Measurements from ENCODE around the gene GJC1. TPM values are rescaled to one million over a fixed set of nuclear protein-coding genes. Genes with fewer than 3 reads are reported as not detected.

GJC1 gene
- 27.9 to 34.7 TPM (median 33.1 TPM) in 5 replicates for total RNA-seq (2022; extraction: Qiagen RNA extraction)

GRCh38 chr17:44829523-44830358, at the start of gene GJC1:
GJC1 (minus strand) TSS chr17:44830287; CDS start chr17:44805817, 24,470 bp downstream.

GRCh38 chr17:44847586-44847985, 17.5 kb upstream of the GJC1 start, which contains the start of gene HIGD1B:
HIGD1B (plus strand) TSS chr17:44847883; CDS start chr17:44848153, 270 bp downstream.

GRCh38 chr17:44758414-44759085, 71.5 kb downstream of the GJC1 start, which contains the start of gene ADAM11:
ADAM11 (plus strand) TSS chr17:44758988; CDS start chr17:44759200, 212 bp downstream.

Other genes starting within 250 kb of the GJC1 start
- 2.4 to 3.6 TPM (median 3.4 TPM) in 5 replicates for gene MEIOC, start 173.8 kb downstream of the GJC1 start, total RNA-seq (2022; extraction: Qiagen RNA extraction)
- gene CCDC43, start 140.5 kb downstream of the GJC1 start, total RNA-seq (2022; extraction: Qiagen RNA extraction) = 24.0 to 40.5 TPM (median 28.2 TPM) in 5 replicates
- 26.4 to 31.7 TPM (median 29.2 TPM) in 5 replicates for gene DBF4B, start 121.6 kb downstream of the GJC1 start, total RNA-seq (2022; extraction: Qiagen RNA extraction)
- 1.5 to 2.8 TPM (median 2.2 TPM) in 5 replicates for gene ADAM11, start 71.3 kb downstream of the GJC1 start, total RNA-seq (2022; extraction: Qiagen RNA extraction)
- not detected in 5 replicates for gene HIGD1B, start 17.6 kb upstream of the GJC1 start, total RNA-seq (2022; extraction: Qiagen RNA extraction)
- gene EFTUD2, start 69.2 kb upstream of the GJC1 start, total RNA-seq (2022; extraction: Qiagen RNA extraction) = 138 to 173 TPM (median 143 TPM) in 5 replicates
- gene GFAP, start 85.2 kb upstream of the GJC1 start, total RNA-seq (2022; extraction: Qiagen RNA extraction) = 0.55 to 0.86 TPM (median 0.75 TPM) in 5 replicates
- gene KIF18B, start 117.5 kb upstream of the GJC1 start, total RNA-seq (2022; extraction: Qiagen RNA extraction) = 26.8 to 41.2 TPM (median 40.1 TPM) in 5 replicates
- gene C1QL1, start 138.0 kb upstream of the GJC1 start, total RNA-seq (2022; extraction: Qiagen RNA extraction) = 14.7 to 35.1 TPM (median 30.0 TPM) in 5 replicates
- 18.4 to 23.0 TPM (median 21.1 TPM) in 5 replicates for gene DCAKD, start 221.3 kb upstream of the GJC1 start, total RNA-seq (2022; extraction: Qiagen RNA extraction)
- gene NMT1, start 231.0 kb upstream of the GJC1 start, total RNA-seq (2022; extraction: Qiagen RNA extraction) = 161 to 347 TPM (median 170 TPM) in 5 replicates